Muscle of arm (tissue), 12 donors: ENCODE measurements around the gene SMG6. TPM values are rescaled to one million over a fixed set of nuclear protein-coding genes. Genes with fewer than 3 reads are reported as not detected.
A peak's percentile ranks its signal among the peaks of the same experiment; 100 is the strongest.
"Not testable (repeated sequence)": the region's sequence is repeated elsewhere in the genome, so short reads cannot be mapped to it uniquely, and the experiment has no call there.

Source experiments
- DNase-seq: peaks from one replicate; pipeline ENCODE4 v3.0.0-alpha.2; 2013
- polyA plus RNA-seq, 12 donors: library from polyadenylated mRNA; unstranded; fragments of 120-200 nt; gene quantifications; one replicate each; pipeline ENCODE4 v1.2.1, GENCODE V29; 2013; ENCODE audit not compliant: insufficient read length in 12 of 12

SMG6 gene
- polyA plus RNA-seq, 12 donors = 12.2 to 33.6 (median 18.2) TPM; not detected in 1

DNA sequence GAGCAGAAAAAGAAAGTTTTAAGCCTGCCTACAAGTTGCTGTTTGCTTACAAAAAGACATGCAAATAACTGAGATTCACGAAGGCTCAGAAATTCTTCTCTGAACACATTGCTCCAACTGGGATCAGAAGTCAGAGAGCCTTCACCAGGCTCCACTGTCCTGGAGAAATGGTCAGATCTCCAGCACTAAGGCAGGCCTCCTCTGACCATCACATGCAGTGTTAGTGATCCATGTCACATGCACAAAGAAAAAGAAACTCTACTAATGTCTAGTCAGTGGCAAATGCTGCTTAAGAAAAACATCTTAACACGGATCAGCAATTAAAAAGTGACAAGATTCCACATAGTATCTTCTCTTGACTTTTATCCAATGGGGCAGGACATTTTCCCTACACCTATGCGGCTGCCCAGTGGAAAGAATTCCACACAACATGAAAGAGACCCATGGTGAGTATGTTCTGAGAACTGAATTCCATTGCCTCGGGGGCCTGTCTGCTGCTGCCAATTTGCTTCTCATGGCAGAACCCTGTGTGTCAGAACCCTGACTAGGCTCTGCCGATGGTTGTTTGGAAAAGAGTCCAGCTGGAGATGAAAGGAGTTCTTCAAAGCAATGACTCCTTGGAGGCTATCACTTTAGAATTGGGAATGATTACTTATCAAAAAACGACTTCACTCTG lies 152.1 kb downstream of the SMG6 start:
- no peak for DNase-seq

DNA sequence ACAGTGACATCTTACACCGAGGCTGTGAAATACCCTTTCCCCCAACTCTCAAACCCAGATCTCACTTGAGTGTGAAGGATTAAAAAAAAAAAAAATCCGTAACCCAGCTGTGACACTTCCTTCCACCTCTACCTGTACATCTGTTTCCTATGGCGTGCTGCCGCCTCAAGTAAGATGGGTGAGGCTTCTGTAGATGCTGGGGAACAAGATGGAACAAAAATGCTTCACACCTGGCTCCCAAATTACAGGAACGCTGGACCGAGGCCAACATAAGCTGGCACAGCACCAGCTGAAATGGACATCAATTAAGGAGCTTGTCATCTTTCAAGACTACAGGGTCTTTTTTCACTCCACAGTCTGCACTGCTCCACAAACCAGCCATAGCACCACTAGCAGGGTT lies 152.8 kb downstream of the SMG6 start:
- DNase-seq = no peak

DNA sequence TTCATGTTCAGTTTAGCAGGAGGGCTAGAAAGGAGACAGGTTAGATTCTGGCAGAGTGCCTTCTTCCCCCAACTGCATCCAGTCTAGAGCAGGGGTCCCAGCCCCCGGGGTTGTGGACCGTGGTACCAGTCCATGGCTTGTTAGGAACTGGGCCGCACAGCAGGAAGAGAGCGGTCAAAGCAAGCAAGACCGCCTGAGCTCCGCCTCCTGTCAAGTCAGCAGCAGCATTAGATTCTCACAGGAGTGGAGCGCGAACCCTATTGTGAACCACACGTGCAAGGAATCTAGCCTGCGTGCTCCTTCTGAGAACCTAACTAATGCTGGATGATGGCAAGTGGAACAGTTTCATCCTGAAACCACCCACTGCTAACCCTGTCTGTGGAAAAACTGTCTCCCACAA lies 153.7 kb downstream of the SMG6 start:
- no peak for DNase-seq

DNA sequence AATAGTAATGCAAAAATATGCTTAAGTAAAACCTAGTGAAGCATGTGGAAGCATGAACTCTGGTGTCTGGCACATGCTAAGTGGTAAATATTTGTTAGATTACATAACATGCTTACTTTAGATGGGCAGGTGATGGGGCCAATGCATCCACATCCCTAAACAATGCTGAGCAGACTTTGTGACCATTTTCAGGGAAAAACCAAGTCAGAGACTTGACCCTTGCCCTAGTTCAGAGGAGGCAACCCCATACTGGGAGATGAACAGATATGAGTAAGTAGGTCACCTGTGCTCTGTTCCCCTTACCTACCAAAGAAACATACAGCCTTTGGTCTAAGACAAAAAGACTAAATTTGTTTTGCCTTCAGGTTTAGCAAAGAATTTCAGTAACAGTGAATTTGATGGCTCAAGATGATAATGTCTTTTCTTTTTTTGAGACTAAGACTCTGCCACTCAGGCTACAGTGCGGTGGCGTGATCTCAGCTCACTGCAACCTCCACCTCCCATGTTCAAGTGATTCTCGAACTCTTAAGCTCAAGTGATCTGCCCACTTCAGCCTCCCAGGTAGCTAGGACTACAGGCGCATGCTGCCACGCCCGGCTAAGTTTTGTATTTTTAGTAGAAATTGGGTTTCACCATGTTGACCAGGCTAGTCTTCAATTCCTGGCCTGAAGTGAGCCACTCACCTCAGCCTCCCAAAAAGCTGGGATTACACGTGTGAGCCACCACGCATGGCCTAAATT lies 157.3 kb downstream of the SMG6 start:
- DNase-seq = no peak

DNA sequence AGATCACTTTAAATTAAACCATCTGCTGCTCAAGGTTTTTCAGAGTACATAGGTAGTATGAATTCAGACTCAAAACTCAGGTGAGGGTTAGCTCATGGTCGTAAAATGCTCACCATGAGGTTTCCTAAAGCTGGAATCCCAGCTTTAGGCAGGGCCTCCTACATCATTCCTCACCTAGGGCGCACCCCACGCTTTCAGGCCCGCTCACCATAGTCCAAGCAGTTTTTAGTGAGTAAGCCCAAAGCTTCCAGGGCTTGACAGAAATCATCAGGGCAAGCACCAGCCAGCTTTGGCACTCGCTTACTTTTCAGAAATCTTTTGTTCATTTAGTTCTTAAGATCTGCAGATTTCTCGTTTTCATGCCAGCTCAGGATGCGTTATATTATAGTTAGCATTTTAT lies 158.9 kb downstream of the SMG6 start:
- DNase-seq = no peak

DNA sequence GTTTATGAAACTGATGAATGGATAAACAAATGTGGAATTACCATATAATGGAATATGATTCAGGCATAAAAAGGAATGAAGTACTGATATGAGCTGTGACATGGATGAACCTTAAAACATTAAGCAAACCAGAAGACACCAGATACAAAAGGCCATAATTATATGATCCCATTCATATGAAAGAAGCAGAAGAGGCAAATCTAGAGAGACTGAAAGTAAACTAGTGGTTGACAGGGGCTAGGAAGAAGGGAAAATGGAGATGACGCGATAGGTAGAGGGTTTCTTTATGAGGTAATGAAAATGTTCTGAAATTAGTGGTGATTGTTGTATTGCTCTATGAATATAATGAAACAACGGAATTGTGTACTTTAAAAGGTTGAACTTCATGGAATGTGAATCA lies 160.3 kb downstream of the SMG6 start:
- no peak for DNase-seq

DNA sequence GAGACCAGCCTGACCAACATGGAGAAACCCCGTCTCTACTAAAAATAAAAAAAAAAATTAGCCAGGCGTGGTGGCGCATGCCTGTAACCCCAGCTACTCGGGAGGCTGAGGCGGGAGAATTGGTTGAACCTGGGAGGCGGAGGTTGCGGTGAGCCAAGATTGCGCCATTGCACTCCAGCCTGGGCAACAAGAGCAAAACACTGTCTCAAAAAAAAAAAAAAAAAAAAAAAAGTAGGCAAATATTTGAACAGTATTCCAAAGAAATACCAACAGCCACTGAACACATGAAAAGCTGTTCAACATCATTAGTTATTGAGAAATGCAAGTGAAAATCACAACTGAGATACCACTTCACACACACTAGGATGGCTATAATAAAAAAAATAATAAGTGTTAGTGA lies 160.9 kb downstream of the SMG6 start:
- not testable (repeated sequence) for DNase-seq

DNA sequence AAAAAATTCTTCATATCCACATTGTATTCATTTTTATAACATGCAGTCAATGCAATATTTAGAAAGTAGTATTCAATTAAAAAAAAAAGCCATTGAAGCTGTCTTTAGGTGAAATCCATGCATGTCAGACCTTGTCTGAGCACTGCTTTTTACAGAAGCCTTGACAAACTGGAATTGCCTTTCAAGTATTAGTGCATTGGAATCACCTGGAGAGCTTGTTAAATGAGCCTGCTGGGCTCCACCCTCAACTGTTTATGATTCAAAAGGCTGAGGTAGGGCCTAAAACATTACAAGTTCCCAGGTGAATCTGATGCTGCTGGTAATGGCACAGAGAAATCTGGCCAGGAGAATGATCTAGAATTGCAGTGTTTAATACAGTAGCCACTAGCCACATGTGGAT lies 162.9 kb downstream of the SMG6 start:
- DNase-seq = no peak

DNA sequence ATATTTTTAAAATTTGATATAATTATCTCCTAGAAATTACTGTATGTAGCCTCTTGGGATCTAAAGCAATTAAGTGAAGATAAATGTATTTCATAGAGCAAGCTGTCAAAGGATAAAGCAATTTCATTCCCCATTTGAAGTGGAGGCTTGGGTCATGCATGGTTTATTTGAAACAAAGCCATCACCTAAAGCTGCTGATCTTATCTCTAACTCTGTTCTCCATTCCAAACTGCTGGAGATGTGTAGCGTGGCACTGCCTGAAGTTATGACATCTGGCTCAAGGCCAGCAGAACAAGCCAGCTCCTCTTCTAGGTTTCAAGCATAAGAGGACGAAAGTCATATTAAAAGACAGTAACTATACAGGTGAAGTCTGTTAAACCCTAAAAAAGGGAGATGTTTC lies 164.8 kb downstream of the SMG6 start:
- no peak for DNase-seq

DNA sequence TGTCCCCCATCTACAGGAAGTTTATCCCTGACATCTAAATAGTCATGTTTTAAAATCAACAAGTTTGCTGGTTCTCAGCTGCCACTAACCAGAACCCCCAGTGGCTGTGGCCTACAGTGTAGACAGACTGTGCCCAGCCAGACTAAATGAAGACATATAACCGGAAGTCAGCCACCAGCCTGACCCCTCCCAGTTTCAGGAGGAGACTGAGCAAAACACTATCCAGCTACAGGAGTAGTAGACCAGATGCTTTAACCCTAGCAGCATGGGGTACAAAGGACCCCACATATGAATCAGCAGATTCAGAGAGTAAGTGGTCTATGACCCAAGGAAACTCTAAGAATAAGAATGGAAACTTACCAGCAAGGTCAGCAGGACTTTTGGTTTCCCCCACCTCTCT lies 165.3 kb downstream of the SMG6 start:
- DNase-seq = no peak

DNA sequence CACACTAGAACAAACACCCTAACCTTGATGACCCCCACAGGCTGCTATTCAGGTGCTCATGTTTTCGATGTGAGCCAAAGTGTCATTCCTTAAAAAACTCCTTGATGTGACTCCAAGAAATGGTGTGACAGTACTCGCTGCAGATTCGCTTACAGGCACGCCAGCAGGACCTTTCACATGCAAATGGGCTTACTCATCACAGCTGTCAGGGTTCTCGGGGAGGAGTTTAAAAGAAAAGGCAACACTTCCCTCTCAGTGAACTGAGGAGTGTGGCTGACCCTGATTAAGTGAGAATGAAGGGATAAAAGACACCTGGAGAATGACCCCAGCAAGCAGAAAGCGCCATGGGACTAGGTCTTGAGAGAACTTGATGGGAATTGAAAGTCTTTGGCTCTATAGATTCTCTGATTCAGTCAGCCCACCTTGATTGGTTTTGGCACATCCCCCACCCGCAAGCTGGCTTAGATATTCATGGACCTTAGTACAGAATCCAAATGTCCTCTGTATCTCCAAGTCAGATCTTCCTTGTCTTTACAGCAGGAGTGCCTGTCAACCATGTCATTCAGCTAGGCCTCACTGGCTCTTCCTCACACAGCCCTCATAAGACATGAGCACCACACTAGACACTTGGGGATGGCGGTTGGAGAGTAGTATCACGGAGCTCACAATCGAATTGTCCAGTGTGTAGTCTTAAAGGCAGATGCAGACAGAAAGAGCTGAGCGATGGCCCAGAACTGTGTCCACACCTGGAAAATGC lies 166.1 kb downstream of the SMG6 start:
- DNase-seq = no peak

DNA sequence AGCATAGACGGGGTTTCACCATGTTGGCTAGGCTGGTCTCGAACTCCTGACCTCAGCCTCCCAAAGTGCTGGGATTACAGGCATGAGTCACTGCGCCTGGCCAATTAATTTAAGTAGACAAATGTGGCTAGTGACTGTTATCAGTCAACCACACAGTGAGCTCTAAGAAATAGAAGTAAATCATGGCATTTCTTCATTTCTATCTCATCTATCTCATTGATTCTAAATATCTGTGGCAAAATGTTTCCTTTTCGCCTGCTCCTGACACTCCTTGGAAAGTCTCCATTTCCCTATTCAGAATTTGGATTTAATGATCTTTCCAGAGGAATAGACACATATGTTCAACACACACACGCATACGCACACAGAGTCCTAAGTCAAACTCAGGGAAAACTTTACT lies 167.3 kb downstream of the SMG6 start:
- peak; percentile 54 for DNase-seq

DNA sequence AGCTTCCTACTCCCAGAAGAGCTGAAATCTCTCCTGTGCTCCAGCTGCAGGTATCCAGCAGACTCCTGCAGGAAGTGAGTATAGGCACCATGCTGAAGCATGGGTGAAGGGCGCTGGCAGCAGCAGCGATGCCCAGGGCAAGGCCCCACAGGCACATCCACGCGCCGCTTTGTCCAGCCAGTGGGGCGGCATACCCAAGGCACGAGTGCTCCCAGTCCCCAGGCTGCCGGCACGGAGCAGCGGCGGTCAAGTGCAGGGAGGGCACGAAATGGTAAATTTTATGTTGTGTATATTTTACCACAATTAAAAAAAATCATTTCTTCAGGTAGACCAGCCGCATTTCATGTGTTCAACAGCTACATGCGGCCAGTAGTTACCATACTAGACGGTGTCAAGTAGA lies 175.6 kb downstream of the SMG6 start:
- DNase-seq = no peak

DNA sequence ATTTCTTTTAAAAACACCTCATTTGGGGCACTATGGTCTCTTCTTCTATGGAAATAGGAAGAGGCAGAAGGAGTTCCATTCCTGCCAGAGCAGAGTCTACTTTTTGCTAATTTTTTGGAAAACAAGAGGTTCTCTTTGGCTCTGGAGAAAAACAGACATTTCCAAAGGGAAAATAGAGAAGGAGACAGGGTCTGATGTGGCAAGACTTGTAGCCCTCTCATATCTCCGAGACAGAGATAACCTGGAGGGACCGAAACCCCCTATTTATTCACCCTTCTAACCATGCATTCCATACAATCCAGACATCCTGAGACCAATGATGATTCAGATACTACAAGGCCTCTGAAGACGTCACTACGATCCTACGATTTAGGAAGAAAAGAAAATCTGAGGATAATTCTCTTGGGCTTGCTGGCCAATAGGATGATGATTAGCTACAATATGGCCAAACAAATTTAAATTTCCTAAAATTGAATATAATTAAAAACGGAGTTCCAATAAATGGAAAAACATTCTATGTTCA lies 178.5 kb downstream of the SMG6 start:
- DNase-seq = no peak

DNA sequence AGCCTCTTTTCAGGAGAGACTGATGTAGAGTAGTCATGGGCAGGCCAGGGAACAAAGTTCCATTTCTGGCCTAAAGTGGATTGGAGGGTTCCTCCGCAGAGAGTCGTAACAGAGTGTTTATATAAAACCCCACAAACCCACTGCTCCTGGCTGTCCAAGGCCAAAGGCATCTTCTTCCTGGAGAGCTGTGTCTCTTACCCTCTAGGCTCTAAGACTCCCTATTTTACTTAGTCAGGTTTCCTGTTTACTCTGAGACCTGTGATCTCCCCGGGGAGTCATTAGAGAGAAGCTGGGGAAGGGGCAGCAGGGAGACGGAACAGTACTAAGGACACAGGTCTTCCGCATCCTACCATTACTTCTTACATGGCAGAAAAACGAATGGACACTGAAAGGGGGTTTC lies 179.2 kb downstream of the SMG6 start:
- DNase-seq = no peak

DNA sequence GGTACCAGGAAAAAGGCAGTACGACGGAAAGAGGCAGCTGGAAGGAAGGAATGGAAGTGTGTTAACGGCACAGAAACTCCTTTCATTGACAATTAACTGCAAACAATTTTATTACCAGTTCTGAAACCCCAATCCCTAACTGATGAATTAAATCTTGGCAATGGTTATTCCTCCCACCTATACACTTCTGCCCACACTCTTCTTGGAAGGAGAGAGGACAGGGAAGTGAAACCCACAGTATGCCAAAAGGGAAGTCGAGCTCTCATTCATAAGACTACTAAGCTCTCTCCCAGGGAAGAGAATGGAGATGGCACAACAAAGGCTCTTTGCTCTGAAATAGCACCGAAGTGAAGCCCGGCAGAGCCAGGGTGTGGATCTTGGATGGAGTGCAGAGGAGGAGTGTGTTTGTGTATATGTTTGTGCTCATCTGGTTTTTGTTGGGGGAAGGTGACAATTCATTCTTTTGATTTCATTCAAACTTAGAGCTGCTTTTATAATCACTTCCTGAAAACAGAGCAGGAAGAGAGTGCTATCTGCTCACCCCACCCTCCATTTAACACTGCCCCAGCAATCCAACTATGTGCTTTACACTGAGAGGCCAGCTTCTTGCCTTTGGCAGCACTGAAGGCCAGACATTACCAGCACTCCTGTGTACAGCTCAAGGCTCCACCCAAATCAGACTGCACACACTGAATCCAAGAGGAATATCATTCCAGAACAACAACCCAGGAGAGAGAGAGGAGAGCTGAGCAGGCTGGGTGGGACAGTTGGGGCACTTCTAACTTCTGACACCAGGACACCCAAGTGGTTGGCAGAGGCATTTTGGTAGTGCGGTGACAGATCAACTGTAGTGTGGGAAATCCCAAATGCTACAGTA lies 180.0 kb downstream of the SMG6 start:
- DNase-seq = no peak

DNA sequence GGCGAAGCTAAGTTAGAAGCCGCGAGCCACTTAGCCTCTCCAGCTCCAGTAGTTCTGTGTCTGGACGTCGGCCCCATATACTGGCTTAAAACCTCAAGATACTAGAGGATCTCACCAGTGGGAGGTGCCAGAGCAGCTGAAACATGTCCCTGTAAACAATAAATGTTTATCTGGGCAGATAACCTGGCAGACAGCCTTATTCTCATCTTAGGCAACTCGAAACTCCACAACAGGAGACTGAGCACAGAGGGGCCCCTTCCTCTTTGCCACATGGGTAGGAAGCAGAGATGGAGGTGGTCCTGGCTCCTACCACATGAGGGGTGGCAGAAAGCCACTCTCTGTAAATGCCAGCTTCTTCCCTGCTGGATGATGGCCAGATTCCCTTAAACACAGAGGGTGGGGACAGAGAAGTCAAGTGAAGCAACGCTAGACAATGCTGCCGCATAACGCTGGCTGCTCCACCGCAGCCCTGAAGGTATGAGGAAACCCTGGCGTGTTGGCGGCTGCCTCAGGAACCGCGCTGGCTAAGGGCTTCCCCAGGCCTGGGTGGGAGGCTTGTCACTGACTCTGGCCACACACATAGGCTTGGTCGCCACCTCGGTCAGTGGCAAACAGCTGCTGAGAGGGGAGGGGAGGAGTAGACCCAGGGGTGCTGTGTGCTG lies 180.8 kb downstream of the SMG6 start:
- DNase-seq = no peak

DNA sequence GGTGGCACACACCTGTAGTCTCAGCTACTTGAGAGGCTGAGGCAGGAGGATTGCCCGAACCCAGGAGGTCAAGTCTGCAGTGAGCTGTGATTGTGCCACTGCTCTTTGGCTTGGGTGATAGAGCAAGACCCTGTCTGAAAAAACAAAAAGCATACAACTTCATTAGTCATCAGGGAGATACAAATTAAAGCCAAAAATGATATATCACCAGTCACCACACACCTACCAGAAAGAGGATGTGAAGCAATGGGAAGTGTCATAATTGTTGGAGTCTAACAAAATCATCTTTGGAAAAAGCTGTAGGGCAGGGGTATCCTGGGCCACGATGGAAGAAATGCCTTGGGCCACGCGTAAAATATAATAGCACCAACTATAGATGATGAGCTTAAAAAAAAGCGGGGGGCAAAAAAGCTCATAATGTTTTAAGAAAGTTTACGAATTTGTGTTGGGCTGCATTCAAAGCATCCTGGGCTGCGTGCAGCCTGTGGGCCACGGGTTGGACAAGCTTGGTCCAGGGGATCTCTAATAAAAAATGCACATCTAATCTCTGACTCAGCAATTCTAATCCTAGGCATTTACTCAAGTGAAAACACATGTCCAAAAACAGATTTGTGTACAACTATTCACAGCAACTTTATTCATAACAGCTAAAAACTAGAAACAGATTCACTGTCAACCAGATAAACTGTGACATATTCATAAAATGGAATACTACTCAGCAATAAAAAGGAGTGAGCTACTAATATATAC lies 182.8 kb downstream of the SMG6 start:
- no peak for DNase-seq

DNA sequence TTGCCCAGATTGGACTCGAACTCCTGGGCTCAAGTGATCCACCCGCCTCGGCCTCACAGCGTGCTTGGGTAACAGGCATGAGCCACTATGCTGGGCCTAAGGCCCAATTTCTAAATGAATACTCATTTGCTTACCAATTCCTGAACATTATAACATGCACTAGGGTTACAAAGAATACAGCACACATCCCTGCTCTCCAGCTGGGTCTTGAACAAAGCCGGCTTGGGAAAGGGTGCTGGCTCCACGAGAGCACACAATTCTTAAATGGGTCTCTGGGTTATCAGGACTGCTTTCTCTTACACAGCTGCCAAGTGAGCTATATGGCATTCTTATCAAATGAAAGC lies 190.3 kb downstream of the SMG6 start:
- DNase-seq = no peak

DNA sequence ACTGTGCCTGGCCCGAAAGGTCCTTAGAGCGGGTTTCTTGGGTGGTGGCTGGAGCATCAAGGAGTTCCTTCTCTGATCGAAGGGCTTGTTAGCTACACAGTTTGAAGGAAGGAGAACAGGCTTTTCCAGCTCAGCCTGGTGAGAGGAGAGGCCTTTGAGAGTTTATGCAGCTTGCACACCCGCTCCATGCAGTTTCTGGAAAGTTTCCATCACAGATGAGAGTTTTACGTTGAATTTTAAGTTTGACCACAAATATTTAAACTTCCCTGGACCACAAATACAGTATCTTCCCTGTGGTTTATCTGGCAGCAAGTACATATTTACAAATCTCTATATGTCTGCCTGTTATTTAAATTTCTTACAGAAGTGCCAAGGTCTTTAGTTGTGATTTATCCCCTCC lies 191.9 kb downstream of the SMG6 start:
- no peak for DNase-seq

DNA sequence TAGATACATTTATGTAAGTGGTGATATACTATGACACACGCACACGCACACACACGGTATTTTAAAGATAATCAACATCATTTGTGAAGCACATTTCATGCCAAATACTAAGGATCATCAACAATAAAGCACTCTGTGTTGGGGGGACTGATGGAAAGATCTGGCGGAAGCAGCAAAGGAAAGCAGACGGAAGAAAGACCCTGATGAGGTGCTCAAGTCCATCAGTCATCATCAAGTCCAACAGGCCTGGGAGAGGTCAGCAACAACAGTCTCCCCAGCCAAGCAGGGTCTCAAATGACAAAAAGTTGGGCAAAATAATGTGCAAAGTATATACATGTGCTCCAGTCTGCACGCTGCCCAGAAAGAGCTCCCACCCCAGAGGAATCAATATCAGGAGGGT lies 193.1 kb downstream of the SMG6 start:
- no peak for DNase-seq
